MCF 10A (cell line): ENCODE measurements around the gene MYRF. TPM values are rescaled to one million over a fixed set of nuclear protein-coding genes. Genes with fewer than 3 reads are reported as not detected.

Experiments
- BruUV-seq: library from RNA; stranded (reverse); fragments of 400-500 nt; replicated peaks from 2 replicates; lab custom pipeline; 2021; lab: Mats Ljungman, UMichigan
- CTCF ChIA-PET: fragments of 300-600 bp; sonication (Branson Sonifier 250); formaldehyde crosslinking; extraction: SDS; loops from one replicate; lab custom pipeline; 2021; ENCODE audit warnings: antibody characterized with exemption, inconsistent platforms; lab: Yijun Ruan, JAX
- POLR2A ChIA-PET: fragments of 300-600, 350-650 bp; sonication (Branson Sonifier 250); formaldehyde crosslinking; extraction: SDS; loops from one replicate; lab custom pipeline; 2020; ENCODE audit warnings: antibody characterized with exemption, inconsistent platforms; lab: Yijun Ruan, JAX
- DNase-seq: peaks from one replicate; pipeline ENCODE4 v3.0.0-alpha.2; 2018; ENCODE audit not compliant: unreplicated experiment
- H3K27ac Mint-ChIP-seq: one replicate; pipeline ENCODE4 v1.8.0; 2022; ENCODE audit warnings: mild to moderate bottlenecking, low read depth, mixed read lengths; ENCODE audit not compliant: unreplicated experiment
- H3K27me3 Mint-ChIP-seq: one replicate; pipeline ENCODE4 v1.8.0; 2022; ENCODE audit warnings: mixed read lengths; ENCODE audit not compliant: insufficient read depth, unreplicated experiment
- H3K36me3 Mint-ChIP-seq: one replicate; pipeline ENCODE4 v1.8.0; 2022; ENCODE audit warnings: mild to moderate bottlenecking, moderate library complexity, mixed read lengths; ENCODE audit not compliant: insufficient read depth, unreplicated experiment
- H3K4me1 Mint-ChIP-seq: one replicate; pipeline ENCODE4 v1.8.0; 2022; ENCODE audit warnings: mixed read lengths; ENCODE audit not compliant: insufficient read depth, unreplicated experiment
- H3K4me3 Mint-ChIP-seq: one replicate; pipeline ENCODE4 v1.8.0; 2022; ENCODE audit warnings: mild to moderate bottlenecking, moderate library complexity, mixed read lengths; ENCODE audit not compliant: unreplicated experiment
- H3K9me3 Mint-ChIP-seq: one replicate; pipeline ENCODE4 v1.8.0; 2022; ENCODE audit warnings: mixed read lengths; ENCODE audit not compliant: unreplicated experiment
- intact Hi-C: fragments of 100-400 bp; cut with micrococcal nuclease; formaldehyde crosslinking; loops from 2 replicates; pipeline ENCODE4 v1.14.1; 2022
- total RNA-seq: library from RNA; stranded (reverse); gene quantifications from 2 replicates; pipeline ENCODE4 v1.2.3, GENCODE V29; 2022
- TF ChIP-seq, protein P1 (sequence below): fragments of 200-600 bp; IDR thresholded peaks from one replicate; pipeline ENCODE4 v1.8.0; 2022; ENCODE audit warnings: antibody characterized with exemption, mild to moderate bottlenecking; ENCODE audit not compliant: unreplicated experiment

Gene MYRF
- total RNA-seq, 1 experiment from 2014 or later = 0.16 TPM

GRCh38 chr11:61712846-61713245 lies 39.6 kb upstream of the MYRF start:
- H3K9me3 Mint-ChIP-seq = no peaks in the 10 kb centered on the region
- H3K4me1 Mint-ChIP-seq = no peaks in the 10 kb centered on the region
- peaks cover 25% of the 10 kb centered on the region for H3K27me3 Mint-ChIP-seq
- no peak overlapping the region for H3K27ac Mint-ChIP-seq
- no TSS peak for BruUV-seq
- ChIA-PET POLR2A (no interaction called here), CTCF (interaction anchor here (0.5 to 0.6 kb wide), 3 partner anchors 118 to 847 kb away, joined by 3 to 4 read pairs (median 3); no protein-coding TSS in a partner anchor)
- no peak overlapping the region for H3K4me3 Mint-ChIP-seq
- intact Hi-C loops = no loop called here
- no peak for DNase-seq
- no peaks in the 10 kb centered on the region for H3K36me3 Mint-ChIP-seq
- TF ChIP-seq, protein P1, sequence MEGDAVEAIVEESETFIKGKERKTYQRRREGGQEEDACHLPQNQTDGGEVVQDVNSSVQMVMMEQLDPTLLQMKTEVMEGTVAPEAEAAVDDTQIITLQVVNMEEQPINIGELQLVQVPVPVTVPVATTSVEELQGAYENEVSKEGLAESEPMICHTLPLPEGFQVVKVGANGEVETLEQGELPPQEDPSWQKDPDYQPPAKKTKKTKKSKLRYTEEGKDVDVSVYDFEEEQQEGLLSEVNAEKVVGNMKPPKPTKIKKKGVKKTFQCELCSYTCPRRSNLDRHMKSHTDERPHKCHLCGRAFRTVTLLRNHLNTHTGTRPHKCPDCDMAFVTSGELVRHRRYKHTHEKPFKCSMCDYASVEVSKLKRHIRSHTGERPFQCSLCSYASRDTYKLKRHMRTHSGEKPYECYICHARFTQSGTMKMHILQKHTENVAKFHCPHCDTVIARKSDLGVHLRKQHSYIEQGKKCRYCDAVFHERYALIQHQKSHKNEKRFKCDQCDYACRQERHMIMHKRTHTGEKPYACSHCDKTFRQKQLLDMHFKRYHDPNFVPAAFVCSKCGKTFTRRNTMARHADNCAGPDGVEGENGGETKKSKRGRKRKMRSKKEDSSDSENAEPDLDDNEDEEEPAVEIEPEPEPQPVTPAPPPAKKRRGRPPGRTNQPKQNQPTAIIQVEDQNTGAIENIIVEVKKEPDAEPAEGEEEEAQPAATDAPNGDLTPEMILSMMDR = no peak

DNA sequence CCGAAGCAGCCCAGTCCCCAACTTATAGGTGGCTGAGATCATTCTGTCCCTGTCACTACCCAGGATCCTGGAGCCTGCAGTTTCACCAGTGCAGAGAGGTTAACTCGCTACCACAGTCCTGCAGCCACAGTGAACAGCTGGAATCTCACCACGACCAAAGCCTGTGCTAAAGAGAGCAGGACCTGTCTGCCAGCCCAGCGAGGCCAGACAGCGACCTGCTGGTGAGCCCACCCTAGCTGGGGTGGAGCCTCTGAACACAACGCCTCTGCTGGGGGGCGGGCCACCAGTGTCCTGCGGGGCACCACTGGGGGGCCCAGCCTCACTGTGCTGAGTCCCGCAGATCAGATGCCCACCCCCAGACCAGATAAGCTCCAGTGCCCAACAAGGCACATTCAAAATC lies 39.0 kb upstream of the MYRF start:
- no peaks in the 10 kb centered on the region for H3K9me3 Mint-ChIP-seq
- no peak for DNase-seq
- intact Hi-C loops = no loop called here
- H3K4me1 Mint-ChIP-seq = no peaks in the 10 kb centered on the region
- BruUV-seq = no TSS peak
- CTCF ChIA-PET = interaction anchor here (0.5 to 0.6 kb wide), 2 partner anchors 12 to 848 kb away, joined by 3 to 4 read pairs; no protein-coding TSS in a partner anchor
- H3K4me3 Mint-ChIP-seq = no peak overlapping the region
- TF ChIP-seq, protein P1 = no peak
- H3K27me3 Mint-ChIP-seq = peaks cover 25% of the 10 kb centered on the region
- POLR2A ChIA-PET = no interaction called here
- no peaks in the 10 kb centered on the region for H3K36me3 Mint-ChIP-seq
- no peak overlapping the region for H3K27ac Mint-ChIP-seq

GRCh38 chr11:61713906-61714305 lies 38.5 kb upstream of the MYRF start:
- Mint-ChIP-seq H3K27me3 (peaks cover 25% of the 10 kb centered on the region), H3K36me3 (no peaks in the 10 kb centered on the region), H3K27ac (no peak overlapping the region), H3K4me3 (no peak overlapping the region), H3K9me3 (no peaks in the 10 kb centered on the region), H3K4me1 (no peaks in the 10 kb centered on the region)
- ChIA-PET POLR2A (no interaction called here), CTCF (interaction anchor here (0.6 kb wide), 1 partner anchor 12 kb away, joined by 3 read pairs; no protein-coding TSS in a partner anchor)
- intact Hi-C loops = no loop called here
- no TSS peak for BruUV-seq
- DNase-seq = no peak
- TF ChIP-seq, protein P1 = no peak

GRCh38 chr11:61714316-61714715 lies 38.1 kb upstream of the MYRF start:
- no peak overlapping the region for H3K4me3 Mint-ChIP-seq
- H3K9me3 Mint-ChIP-seq = no peaks in the 10 kb centered on the region
- H3K4me1 Mint-ChIP-seq = no peaks in the 10 kb centered on the region
- TF ChIP-seq, protein P1 = no peak
- peaks cover 25% of the 10 kb centered on the region for H3K27me3 Mint-ChIP-seq
- DNase-seq = no peak
- intact Hi-C loops = no loop called here
- no peaks in the 10 kb centered on the region for H3K36me3 Mint-ChIP-seq
- POLR2A ChIA-PET = no interaction called here
- no TSS peak for BruUV-seq
- CTCF ChIA-PET = no interaction called here
- H3K27ac Mint-ChIP-seq = no peak overlapping the region
